SK-N-SH (cell line): Measurements from ENCODE around the gene TMEM127. TPM values are rescaled to one million over a fixed set of nuclear protein-coding genes. Genes with fewer than 3 reads are reported as not detected.

ENCODE experiments used
- CTCF ChIA-PET: fragments of 300-600, 350-600 bp; formaldehyde crosslinking; extraction: SDS; loops from one replicate; lab custom pipeline; 2021; lab: Yijun Ruan, JAX
- POLR2A ChIA-PET: fragments of 350-600 bp; sonication (Branson Sonifier 250); formaldehyde crosslinking; extraction: SDS; loops from one replicate; lab custom pipeline; 2020; ENCODE audit warnings: antibody characterized with exemption, inconsistent platforms; lab: Yijun Ruan, JAX
- DNase-seq: peaks from one replicate; pipeline ENCODE4 v3.0.0; 2012
- H2AFZ ChIP-seq: fragments of 200-600 bp; sonication (generic); 2 replicates; pipeline ENCODE4 v1.8.1; 2016; ENCODE audit warnings: antibody characterized with exemption, mild to moderate bottlenecking, low read depth
- H3F3A ChIP-seq: fragments of 200-600 bp; sonication (generic); replicated peaks from 2 replicates; pipeline ENCODE3; 2016; ENCODE audit warnings: antibody characterized with exemption, mild to moderate bottlenecking; ENCODE audit not compliant: insufficient read depth
- H3K27ac ChIP-seq, 2 experiments: fragments of 200-500 bp in 1 of 2; fragments of 200-600 bp in 1 of 2; sonication (Bioruptor generic) in 1 of 2; sonication (generic), shearing (Covaris generic) in 1 of 2; 2 replicates each; pipeline versions ENCODE4 v1.5.1 to v1.6.1; 2014 to 2016; ENCODE audit warnings: low read depth in 2 of 2, inconsistent platforms in 1 of 2, low read length in 1 of 2, mild to moderate bottlenecking in 1 of 2, mixed read lengths in 1 of 2
- H3K27me3 ChIP-seq: fragments of 200-600 bp; sonication (generic), shearing (Covaris generic); 2 replicates; pipeline ENCODE4 v1.6.1; 2016; ENCODE audit warnings: mixed run types; ENCODE audit not compliant: insufficient read depth
- H3K36me3 ChIP-seq, 2 experiments: fragments of 200-500 bp in 1 of 2; fragments of 200-600 bp in 1 of 2; sonication (Bioruptor generic) in 1 of 2; sonication (generic) in 1 of 2; replicated peaks in 1 of 2; 2 replicates each; pipeline versions ENCODE3 to v1.5.1; 2014 to 2016; ENCODE audit warnings: low read length in 1 of 2, mild to moderate bottlenecking in 1 of 2; ENCODE audit not compliant: insufficient read depth in 2 of 2, control insufficient read depth in 1 of 2
- H3K4me1 ChIP-seq, 2 experiments: fragments of 200-500 bp in 1 of 2; fragments of 200-600 bp in 1 of 2; sonication (Bioruptor generic) in 1 of 2; sonication (generic), shearing (Covaris generic) in 1 of 2; 2 replicates each; pipeline versions ENCODE4 v1.5.1 to v1.6.1; 2014 to 2016; ENCODE audit warnings: low read depth in 1 of 2, low read length in 1 of 2, mixed run types in 1 of 2; ENCODE audit not compliant: insufficient read depth in 2 of 2, control insufficient read depth in 1 of 2
- H3K4me2 ChIP-seq: fragments of 200-600 bp; sonication (generic), shearing (Covaris generic); 2 replicates; pipeline ENCODE4 v1.6.1; 2017; ENCODE audit warnings: mixed run types
- H3K4me3 ChIP-seq, 2 experiments: fragments of 200-500 bp in 1 of 2; fragments of 200-600 bp in 1 of 2; sonication (Bioruptor generic) in 1 of 2; sonication (generic), shearing (Covaris generic) in 1 of 2; 2 replicates each; pipeline versions ENCODE4 v1.5.1 to v1.8.1; 2014 to 2016; ENCODE audit warnings: low read depth in 2 of 2, inconsistent platforms in 1 of 2, low read length in 1 of 2, mild to moderate bottlenecking in 1 of 2, mixed read lengths in 1 of 2, moderate library complexity in 1 of 2
- H3K79me2 ChIP-seq: fragments of 200-600 bp; sonication (generic); 2 replicates; pipeline ENCODE4 v1.8.1; 2017; ENCODE audit warnings: mild to moderate bottlenecking; ENCODE audit not compliant: insufficient read depth
- H3K9ac ChIP-seq: fragments of 200-600 bp; sonication (generic); 2 replicates; pipeline ENCODE4 v1.6.1; 2017; ENCODE audit warnings: mixed run types
- H3K9me2 ChIP-seq: fragments of 200-600 bp; sonication (generic); 2 replicates; pipeline ENCODE4 v1.6.1; 2017; ENCODE audit warnings: mixed run types
- H3K9me3 ChIP-seq: fragments of 200-600 bp; sonication (generic); 2 replicates; pipeline ENCODE4 v1.6.1; 2017; ENCODE audit warnings: mixed run types, mild to moderate bottlenecking, moderate library complexity
- H4K20me1 ChIP-seq: fragments of 200-600 bp; sonication (generic); 2 replicates; pipeline ENCODE4 v1.6.1; 2017; ENCODE audit warnings: mild to moderate bottlenecking, mixed run types; ENCODE audit not compliant: insufficient read depth
- CHD2 ChIP-seq: fragments of 150-350 bp; IDR thresholded peaks from 2 replicates; pipeline ENCODE4 v1.6.1; 2018; ENCODE audit warnings: low read length; ENCODE audit not compliant: partially characterized antibody
- CTCF ChIP-seq: fragments of 200-600 bp; sonication (generic); IDR thresholded peaks from 2 replicates; pipeline ENCODE4 v1.6.1; 2017; ENCODE audit warnings: antibody characterized with exemption, mild to moderate bottlenecking, moderate library complexity
- EZH2phosphoT487 ChIP-seq: fragments of 200-600 bp; sonication (generic); IDR thresholded peaks from 2 replicates; pipeline ENCODE4 v1.6.1; 2017; ENCODE audit warnings: low read depth, mixed run types, mild to moderate bottlenecking, antibody characterized with exemption, moderate library complexity, borderline replicate concordance
- FOXJ3 ChIP-seq: sonication (generic); formaldehyde crosslinking; IDR thresholded peaks from 2 replicates; pipeline ENCODE4 v1.5.1; 2020; ENCODE audit warnings: mild to moderate bottlenecking, missing genetic modification reagents
- GABPA ChIP-seq: IDR thresholded peaks from 2 replicates; pipeline ENCODE4 v1.4.0; 2012; ENCODE audit warnings: low read depth, mild to moderate bottlenecking
- GATA2 ChIP-seq: sonication (generic); formaldehyde crosslinking; IDR thresholded peaks from 2 replicates; pipeline ENCODE4 v1.5.0; 2020; ENCODE audit warnings: mild to moderate bottlenecking, missing genetic modification reagents
- IRF3 ChIP-seq: fragments of 150-350 bp; IDR thresholded peaks from 2 replicates; pipeline ENCODE4 v1.6.1; 2016; ENCODE audit warnings: mild to moderate bottlenecking, low read depth, low read length
- MEF2A ChIP-seq: IDR thresholded peaks from 2 replicates; pipeline ENCODE4 v1.4.0; 2012; ENCODE audit warnings: low read depth, borderline replicate concordance
- RCOR1 ChIP-seq: fragments of 150-350 bp; IDR thresholded peaks from 2 replicates; pipeline ENCODE4 v1.6.1; 2017; ENCODE audit warnings: antibody characterized with exemption, low read length
- RXRA ChIP-seq: IDR thresholded peaks from 2 replicates; pipeline ENCODE4 v1.4.0; 2012; ENCODE audit warnings: low read depth, mild to moderate bottlenecking, borderline replicate concordance
- SIN3A ChIP-seq: IDR thresholded peaks from 2 replicates; pipeline ENCODE4 v1.6.1; 2012; ENCODE audit warnings: low read depth, mild to moderate bottlenecking, low read length, moderate library complexity, borderline replicate concordance
- SMC3 ChIP-seq: IDR thresholded peaks from 2 replicates; pipeline ENCODE4 v1.6.1; 2012; ENCODE audit warnings: low read depth, low read length, improper control_type of control experiment
- TCF12 ChIP-seq: IDR thresholded peaks from 2 replicates; pipeline ENCODE4 v1.4.0; 2012
- TEAD4 ChIP-seq: IDR thresholded peaks from 2 replicates; pipeline ENCODE4 v1.4.0; 2012; ENCODE audit warnings: mild to moderate bottlenecking, borderline replicate concordance; ENCODE audit not compliant: insufficient read depth
- USF2 ChIP-seq: fragments of 150-350 bp; IDR thresholded peaks from 2 replicates; pipeline ENCODE4 v1.6.1; 2017; ENCODE audit warnings: antibody characterized with exemption, low read length, low read depth, borderline replicate concordance
- WGBS: methylation state at CpG from one replicate; pipeline ENCODE4 v1.1.6; 2017; ENCODE audit warnings: low lambda C conversion rate; 5-methylcytosine and 5-hydroxymethylcytosine counted together
- polyA plus RNA-seq, 3 experiments: library from polyadenylated mRNA; depleted of rRNA; stranded (reverse); fragments of >200 nt; gene quantifications; 2 replicates each; pipeline ENCODE4 v1.2.3, GENCODE V29; 2012

The TMEM127 gene
- polyA plus RNA-seq, 1 of the 3 experiments (the other 2 are of a cell fraction), result 40.9 TPM

GRCh38 chr2:96231316-96231715, 34.5 kb downstream of the TMEM127 start:
- no peaks in the 10 kb centered on the region for H3F3A ChIP-seq
- H3K27me3 ChIP-seq, result no peaks in the 10 kb centered on the region
- WGBS, result 95% methylated on average over 4 of the region's 4 CpGs
- no peak overlapping the region for H3K4me2 ChIP-seq
- H3K9ac ChIP-seq, result no peak overlapping the region
- H3K9me2 ChIP-seq, result no peaks in the 10 kb centered on the region
- no peaks in the 10 kb centered on the region for H3K9me3 ChIP-seq
- no peak overlapping the region for H3K27ac ChIP-seq
- ChIA-PET CTCF (interaction anchor here (2.2 kb wide), 1 partner anchor 29 kb away, joined by 8 read pairs; no protein-coding TSS in a partner anchor), POLR2A (no interaction called here)
- TF ChIP-seq TEAD4 (no peak), GABPA (no peak), SMC3 (no peak), TCF12 (no peak), USF2 (no peak), EZH2phosphoT487 (no peak), IRF3 (no peak), RCOR1 (no peak), CTCF (no peak), MEF2A (no peak), RXRA (no peak), GATA2 (CRISPR knock-in tag) (no peak), FOXJ3 (no peak), CHD2 (no peak), SIN3A (no peak)
- H2AFZ ChIP-seq, result no peak overlapping the region
- no peaks in the 10 kb centered on the region for H3K36me3 ChIP-seq
- H3K4me3 ChIP-seq, result no peak overlapping the region
- no peaks in the 10 kb centered on the region; a peak in 1 of 4 replicates for H3K4me1 ChIP-seq
- H3K79me2 ChIP-seq, result peaks cover 13% of the 10 kb centered on the region; the same call in 1 of the 2 replicates
- DNase-seq, result no peak
- H4K20me1 ChIP-seq, result no peaks in the 10 kb centered on the region
